Lower lobe of right lung (tissue), 2 donors: ENCODE data around the gene APH1B. TPM values are rescaled to one million over a fixed set of nuclear protein-coding genes. Genes with fewer than 3 reads are reported as not detected.

Experiments used
- ATAC-seq, 2 donors: fragments of 200-7000 bp; cut with Tn5 transposase; one replicate each; pipeline ENCODE4 v1.9.1; 2020 to 2022; ENCODE audit warnings: mild to moderate bottlenecking in 2 of 2, moderate library complexity in 2 of 2
- DNase-seq: peaks from one replicate; pipeline ENCODE4 v3.0.0-alpha.2; 2020
- H3K27ac ChIP-seq: fragments of 200-600 bp; one replicate; pipeline ENCODE4 v1.8.0; 2022
- H3K27me3 ChIP-seq: fragments of 200-600 bp; one replicate; pipeline ENCODE4 v1.8.0; 2022; ENCODE audit warnings: low read depth
- H3K36me3 ChIP-seq: fragments of 200-600 bp; one replicate; pipeline ENCODE4 v1.8.0; 2022; ENCODE audit warnings: mild to moderate bottlenecking
- H3K4me1 ChIP-seq: fragments of 200-600 bp; one replicate; pipeline ENCODE4 v1.8.0; 2022
- H3K4me3 ChIP-seq: fragments of 200-600 bp; one replicate; pipeline ENCODE4 v1.8.0; 2022; ENCODE audit warnings: mild to moderate bottlenecking
- H3K9me3 ChIP-seq: fragments of 200-600 bp; one replicate; pipeline ENCODE4 v1.8.0; 2022
- intact Hi-C: fragments of 100-400 bp; cut with DNase I; formaldehyde crosslinking; loops from one replicate; pipeline ENCODE4 v1.11.0; 2022
- total RNA-seq: library from RNA; stranded (reverse); fragmentation: NEBNext Ultra II Directional; extraction: Animal tissue kit (Norgen Biotek cat#: 25700); gene quantifications from one replicate; pipeline ENCODE4 v1.2.1, GENCODE V29; 2021
- TF ChIP-seq, protein P1 (sequence below): fragments of 200-600 bp; IDR thresholded peaks from one replicate; pipeline ENCODE4 v1.8.0; 2022; ENCODE audit warnings: antibody characterized with exemption, mild to moderate bottlenecking
- donor health status: DM: no; HTN: yes; CAD: no; lungs with severe emphysema.

Gene APH1B
- total RNA-seq, 1 donor from 2014 or later, result 31.0 TPM

DNA sequence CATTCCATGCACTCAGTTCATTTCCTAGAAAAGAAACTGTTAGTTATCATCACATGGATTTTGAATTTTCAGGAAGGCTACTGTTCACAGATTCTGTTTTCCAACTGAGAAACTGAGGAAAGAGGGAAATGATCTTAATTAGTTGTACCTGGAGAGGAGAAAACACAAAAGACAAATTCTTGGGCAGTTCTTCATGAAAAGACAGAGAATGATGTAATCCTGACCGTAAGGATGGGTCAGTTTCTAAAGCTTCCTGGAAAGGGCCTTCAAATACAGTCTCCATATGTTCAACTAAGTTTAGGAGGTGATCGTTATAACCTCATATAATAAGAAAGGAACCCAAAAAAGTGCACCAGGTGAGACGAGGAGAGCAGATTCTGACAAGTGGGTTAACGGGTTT, 59.6 kb downstream of the APH1B start:
- ATAC-seq (no peak), DNase-seq (no peak)
- intact Hi-C loops, result no loop called here
- Histone ChIP-seq H3K27ac (no peak overlapping the region), H3K27me3 (no peaks in the 10 kb centered on the region), H3K4me1 (no peaks in the 10 kb centered on the region), H3K36me3 (no peaks in the 10 kb centered on the region), H3K9me3 (no peaks in the 10 kb centered on the region), H3K4me3 (no peak overlapping the region)
- TF ChIP-seq, protein P1, sequence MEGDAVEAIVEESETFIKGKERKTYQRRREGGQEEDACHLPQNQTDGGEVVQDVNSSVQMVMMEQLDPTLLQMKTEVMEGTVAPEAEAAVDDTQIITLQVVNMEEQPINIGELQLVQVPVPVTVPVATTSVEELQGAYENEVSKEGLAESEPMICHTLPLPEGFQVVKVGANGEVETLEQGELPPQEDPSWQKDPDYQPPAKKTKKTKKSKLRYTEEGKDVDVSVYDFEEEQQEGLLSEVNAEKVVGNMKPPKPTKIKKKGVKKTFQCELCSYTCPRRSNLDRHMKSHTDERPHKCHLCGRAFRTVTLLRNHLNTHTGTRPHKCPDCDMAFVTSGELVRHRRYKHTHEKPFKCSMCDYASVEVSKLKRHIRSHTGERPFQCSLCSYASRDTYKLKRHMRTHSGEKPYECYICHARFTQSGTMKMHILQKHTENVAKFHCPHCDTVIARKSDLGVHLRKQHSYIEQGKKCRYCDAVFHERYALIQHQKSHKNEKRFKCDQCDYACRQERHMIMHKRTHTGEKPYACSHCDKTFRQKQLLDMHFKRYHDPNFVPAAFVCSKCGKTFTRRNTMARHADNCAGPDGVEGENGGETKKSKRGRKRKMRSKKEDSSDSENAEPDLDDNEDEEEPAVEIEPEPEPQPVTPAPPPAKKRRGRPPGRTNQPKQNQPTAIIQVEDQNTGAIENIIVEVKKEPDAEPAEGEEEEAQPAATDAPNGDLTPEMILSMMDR, result no peak

DNA sequence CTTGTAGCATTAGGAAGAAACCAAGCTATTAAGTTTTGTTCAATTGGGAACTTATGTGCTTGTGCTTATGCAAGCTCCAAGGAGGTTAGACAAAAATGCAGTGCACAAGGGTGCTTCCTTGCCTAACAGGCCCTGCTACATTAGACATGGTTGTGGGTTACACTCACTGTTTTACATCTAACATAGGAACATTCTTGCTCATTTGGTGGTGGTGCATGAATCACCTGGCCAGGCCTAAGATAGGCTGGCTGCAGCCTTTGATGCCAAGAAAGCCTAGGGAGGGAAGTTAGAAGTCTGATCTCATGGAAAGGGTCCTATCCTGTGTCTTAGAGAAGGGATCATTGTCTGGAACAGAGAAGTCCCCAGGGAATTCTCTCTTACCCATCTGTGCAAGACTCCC, 60.8 kb downstream of the APH1B start:
- ATAC-seq, result no peak
- no peaks in the 10 kb centered on the region for H3K9me3 ChIP-seq
- no peaks in the 10 kb centered on the region for H3K36me3 ChIP-seq
- H3K27ac ChIP-seq, result no peak overlapping the region
- intact Hi-C loops, result no loop called here
- H3K4me3 ChIP-seq, result no peak overlapping the region
- no peaks in the 10 kb centered on the region for H3K27me3 ChIP-seq
- H3K4me1 ChIP-seq, result no peaks in the 10 kb centered on the region
- TF ChIP-seq, protein P1, result no peak
- no peak for DNase-seq

DNA sequence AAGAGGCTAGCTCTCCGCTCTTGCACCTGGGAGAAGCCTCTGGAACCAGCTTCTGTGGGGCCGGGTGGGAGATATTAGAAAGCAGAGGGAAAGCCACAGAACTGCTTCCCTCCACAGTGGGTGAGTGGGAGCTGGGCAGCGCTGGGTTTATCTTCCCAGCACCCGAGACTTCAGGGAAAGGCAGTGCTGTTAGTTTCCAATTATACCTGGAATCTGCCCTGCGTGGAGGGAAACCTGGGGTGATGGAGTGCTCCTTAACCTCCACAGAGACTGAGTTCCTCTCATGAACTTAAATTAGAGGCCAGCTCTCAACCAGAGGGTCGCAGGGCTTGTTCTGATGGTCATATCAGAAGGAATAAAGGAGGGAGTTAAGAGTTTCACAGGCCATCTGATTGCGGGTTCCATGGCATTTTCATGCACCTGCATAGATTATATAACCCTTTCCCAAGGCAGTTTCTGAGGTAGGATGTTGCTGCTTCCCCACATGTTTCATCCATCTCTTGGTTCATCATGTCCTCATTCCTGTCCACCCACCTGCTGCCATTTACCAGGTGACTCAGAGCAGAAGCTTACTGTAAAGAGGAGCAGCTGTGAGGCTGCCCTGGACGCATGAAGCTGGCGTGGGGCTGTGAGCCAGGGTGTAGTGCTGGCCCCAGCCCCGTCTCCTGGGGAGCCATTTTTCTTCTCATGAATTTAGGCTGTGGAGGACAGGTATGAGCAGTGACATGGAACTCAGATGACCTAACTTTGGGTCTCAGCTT, 61.8 kb downstream of the APH1B start:
- Histone ChIP-seq H3K36me3 (no peaks in the 10 kb centered on the region), H3K9me3 (no peaks in the 10 kb centered on the region), H3K27me3 (no peaks in the 10 kb centered on the region), H3K4me1 (no peaks in the 10 kb centered on the region), H3K27ac (no peak overlapping the region), H3K4me3 (no peak overlapping the region)
- no peak for DNase-seq
- TF ChIP-seq, protein P1, result no peak
- no peak for ATAC-seq
- intact Hi-C loops, result no loop called here

DNA sequence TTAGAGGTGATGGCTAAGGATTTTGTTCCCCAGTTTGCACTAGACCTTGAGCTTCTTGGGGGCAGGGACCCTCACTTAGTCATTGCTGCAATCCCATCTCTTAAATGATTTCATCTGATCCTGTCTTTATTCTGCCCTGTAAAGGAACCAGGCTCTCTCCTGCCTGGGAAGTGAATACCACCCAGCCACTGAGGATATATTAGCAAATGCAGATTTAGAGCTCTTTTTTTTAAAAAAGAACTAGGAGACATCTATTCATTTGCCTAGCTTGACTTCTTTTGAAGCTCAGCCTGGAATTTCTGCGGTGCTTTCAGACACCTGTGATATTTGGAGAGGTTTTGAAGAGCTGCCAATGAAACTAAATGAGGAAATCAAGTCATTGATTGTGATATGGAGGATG, 62.4 kb downstream of the APH1B start:
- intact Hi-C loops, result no loop called here
- no peak overlapping the region for H3K27ac ChIP-seq
- H3K27me3 ChIP-seq, result no peaks in the 10 kb centered on the region
- DNase-seq (no peak), ATAC-seq (no peak)
- TF ChIP-seq, protein P1, result no peak
- no peaks in the 10 kb centered on the region for H3K36me3 ChIP-seq
- H3K4me1 ChIP-seq, result no peaks in the 10 kb centered on the region
- H3K4me3 ChIP-seq, result no peak overlapping the region
- H3K9me3 ChIP-seq, result no peaks in the 10 kb centered on the region

DNA sequence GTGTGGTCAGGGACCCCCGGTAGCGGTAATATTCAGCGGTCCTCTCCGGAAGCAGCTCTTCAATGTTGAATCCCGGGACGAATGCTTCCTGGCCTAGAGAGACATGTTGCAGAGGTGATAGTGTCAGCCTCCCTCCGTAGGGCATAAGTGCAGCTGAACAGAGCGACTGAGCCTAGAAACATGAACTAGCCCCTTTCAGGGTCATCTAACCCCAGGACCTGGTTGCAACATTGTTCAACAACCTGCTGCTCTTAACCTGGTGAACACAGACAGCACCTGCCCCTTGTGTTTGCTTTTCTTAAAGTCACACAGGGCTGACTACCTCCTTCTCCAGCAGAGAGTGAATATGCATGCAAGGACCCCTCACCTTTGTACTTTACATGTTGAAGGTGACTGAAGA, 62.9 kb downstream of the APH1B start:
- Histone ChIP-seq H3K4me1 (no peaks in the 10 kb centered on the region), H3K9me3 (no peaks in the 10 kb centered on the region), H3K27ac (no peak overlapping the region), H3K36me3 (no peaks in the 10 kb centered on the region), H3K27me3 (no peaks in the 10 kb centered on the region), H3K4me3 (no peak overlapping the region)
- TF ChIP-seq, protein P1, result no peak
- intact Hi-C loops, result no loop called here
- ATAC-seq (peak in 1 of 2 donors; percentile 31), DNase-seq (no peak)
